Epithelial cell of esophagus (primary cell): ENCODE data around the gene CERS1.

ENCODE experiments used
- DNase-seq: peaks from one replicate; pipeline ENCODE4 v3.0.0; 2010; ENCODE audit warnings: low read depth
- H3K4me3 ChIP-seq: 2 replicates; pipeline ENCODE4 v1.5.1; 2011; ENCODE audit warnings: mild to moderate bottlenecking, low read length, control low read depth
- CTCF ChIP-seq: IDR thresholded peaks from 2 replicates; pipeline ENCODE4 v1.5.1; 2011; ENCODE audit warnings: low read depth, mild to moderate bottlenecking, low read length, control low read depth, inconsistent platforms; ENCODE audit not compliant: insufficient read depth; ENCODE audit errors: missing control alignments

The CERS1 gene

GRCh38 chr19:18840288-18841267 is 55.4 kb downstream of the CERS1 start:
- no peak for DNase-seq

GRCh38 chr19:18839465-18840287 is 56.3 kb downstream of the CERS1 start:
- TF ChIP-seq CTCF = no peak
- DNase-seq = no peak
- H3K4me3 ChIP-seq = no peak overlapping the region

More at GRCh38 chr19:18840288-18841267, 55.4 kb downstream of the CERS1 start:
- no peak for TF ChIP-seq CTCF
- no peak overlapping the region for H3K4me3 ChIP-seq

GRCh38 chr19:18834644-18834984 is 61.3 kb downstream of the CERS1 start:
- no peak for DNase-seq
- no peak for TF ChIP-seq CTCF
- H3K4me3 ChIP-seq = peak overlapping the region; percentile 94

- no peak for TF ChIP-seq CTCF
Measured at GRCh38 chr19:18833849-18834643, 61.9 kb downstream of the CERS1 start.

GRCh38 chr19:18833141-18833476 is 62.8 kb downstream of the CERS1 start:
- TF ChIP-seq CTCF = no peak
- DNase-seq = peak; percentile 13
- H3K4me3 ChIP-seq = peak overlapping the region; percentile 94

More at GRCh38 chr19:18833849-18834643, 61.9 kb downstream of the CERS1 start:
- DNase-seq = peak; percentile 39
- peak overlapping the region; percentile 94 for H3K4me3 ChIP-seq

- DNase-seq = peak; percentile 28
- H3K4me3 ChIP-seq = peak overlapping the region; percentile 94
- TF ChIP-seq CTCF = peak; percentile 22
Measured at GRCh38 chr19:18832306-18833140, 63.4 kb downstream of the CERS1 start.
